ENCODE data around the gene PSRC1.

DNA sequence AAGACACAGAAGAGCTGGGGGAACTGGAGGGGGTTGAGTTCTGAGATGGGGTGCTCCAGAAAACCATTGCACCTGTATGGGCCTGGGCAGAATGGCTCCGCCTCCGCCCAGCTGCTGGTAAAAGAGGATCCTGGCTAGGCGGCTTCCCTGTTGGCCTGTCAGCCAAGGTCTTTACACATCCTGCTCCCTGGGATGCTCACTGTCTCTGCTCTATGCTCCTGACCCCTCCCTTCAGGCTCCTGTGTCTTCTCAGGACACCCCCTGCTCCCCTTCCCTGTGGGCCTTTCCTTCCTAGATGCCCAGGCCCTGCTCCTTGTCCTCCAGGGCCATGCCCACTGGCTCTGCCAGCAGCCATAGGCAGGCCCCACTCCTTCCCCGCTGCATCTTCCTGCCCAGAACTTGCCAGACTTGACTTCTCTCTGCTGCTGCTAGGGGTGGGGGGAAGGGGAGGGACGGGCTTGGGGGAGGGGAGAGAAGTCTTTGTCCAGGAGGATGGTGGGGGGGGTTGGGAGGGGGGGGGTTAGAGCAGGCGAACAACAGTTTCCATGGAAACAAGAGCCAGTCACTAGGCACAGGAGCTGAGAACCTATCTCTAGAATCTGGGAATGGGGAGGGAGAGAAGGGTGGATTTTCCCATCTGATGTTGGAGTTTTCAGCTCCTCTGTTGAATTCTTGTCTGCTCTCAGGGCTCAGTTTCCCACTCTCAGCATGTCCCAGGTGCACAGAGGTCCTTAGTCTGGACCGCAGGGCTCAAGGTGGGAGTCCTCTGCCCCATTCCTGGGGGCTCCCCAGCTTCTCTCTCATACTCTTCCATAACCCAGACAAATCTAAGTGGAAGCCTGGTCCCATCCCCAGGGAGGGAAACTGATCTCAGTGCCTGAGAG, 23.0 kb downstream of the PSRC1 start:
- no peak for TF ChIP-seq EZH2 (IDR thresholded peaks at IDR 0.05; ENCODE audit: insufficient read depth, poor library complexity, severe bottlenecking)
- no peak for TF ChIP-seq EZH2phosphoT487 (IDR thresholded peaks at IDR 0.05; ENCODE audit: insufficient read depth, low read depth)
